T-helper 1 cell treated with Interleukin-12 subunit alpha and Interleukin-12 subunit beta and Interleukin-4 antibody, amounts not matched to agents 30 ng/mL and 1 ng/mL, for 36 hours (primary cell): Measurements from ENCODE around the gene SLC35B3. TPM values are rescaled to one million over a fixed set of nuclear protein-coding genes. Genes with fewer than 3 reads are reported as not detected.
"Not testable (repeated sequence)": the region's sequence is repeated elsewhere in the genome, so short reads cannot be mapped to it uniquely, and the experiment has no call there.

ENCODE experiments used
- intact Hi-C: fragments of 100-400 bp; cut with micrococcal nuclease; formaldehyde crosslinking; loops from one replicate; pipeline ENCODE4 v1.15.1; 2024
- total RNA-seq: library from RNA; stranded (reverse); gene quantifications from 2 replicates; pipeline ENCODE4 v1.2.3, GENCODE V29; 2022

The SLC35B3 gene
- total RNA-seq, 1 donor from 2014 or later: 10.2 TPM

GRCh38 chr6:8415913-8416312 lies 19.4 kb downstream of the SLC35B3 start:
- intact Hi-C loops: no loop called here

- intact Hi-C loops: no loop called here
Measured at GRCh38 chr6:8415280-8415679, 20.1 kb downstream of the SLC35B3 start.

GRCh38 chr6:8414844-8415243 lies 20.5 kb downstream of the SLC35B3 start:
- intact Hi-C loops: no loop called here

- intact Hi-C loops: not testable (repeated sequence)
Measured at GRCh38 chr6:8405946-8406345, 29.4 kb downstream of the SLC35B3 start.

GRCh38 chr6:8402546-8402945 lies 32.8 kb downstream of the SLC35B3 start:
- intact Hi-C loops: no loop called here

- intact Hi-C loops: no loop called here
Measured at GRCh38 chr6:8400663-8401062, 34.7 kb downstream of the SLC35B3 start.

GRCh38 chr6:8392569-8392968 lies 42.8 kb downstream of the SLC35B3 start:
- intact Hi-C loops: no loop called here

- intact Hi-C loops: no loop called here
Measured at GRCh38 chr6:8391934-8392333, 43.4 kb downstream of the SLC35B3 start.

GRCh38 chr6:8389036-8389818 lies 46.1 kb downstream of the SLC35B3 start:
- intact Hi-C loops: no loop called here

- intact Hi-C loops: no loop called here
Measured at GRCh38 chr6:8387942-8388437, 47.4 kb downstream of the SLC35B3 start.

GRCh38 chr6:8383584-8383983 lies 51.8 kb downstream of the SLC35B3 start:
- intact Hi-C loops: no loop called here

- intact Hi-C loops: no loop called here
Measured at GRCh38 chr6:8382434-8382833, 52.9 kb downstream of the SLC35B3 start.

GRCh38 chr6:8375916-8376315 lies 59.4 kb downstream of the SLC35B3 start:
- intact Hi-C loops: no loop called here
